NCI-H226 (cell line): Measurements from ENCODE around the gene EDNRB.
"Not testable (repeated sequence)": the region's sequence is repeated elsewhere in the genome, so short reads cannot be mapped to it uniquely, and the experiment has no call there.

Experiments used
- DNase-seq: peaks from one replicate; pipeline ENCODE4 v3.0.0-alpha.2; 2015

The EDNRB gene

DNA sequence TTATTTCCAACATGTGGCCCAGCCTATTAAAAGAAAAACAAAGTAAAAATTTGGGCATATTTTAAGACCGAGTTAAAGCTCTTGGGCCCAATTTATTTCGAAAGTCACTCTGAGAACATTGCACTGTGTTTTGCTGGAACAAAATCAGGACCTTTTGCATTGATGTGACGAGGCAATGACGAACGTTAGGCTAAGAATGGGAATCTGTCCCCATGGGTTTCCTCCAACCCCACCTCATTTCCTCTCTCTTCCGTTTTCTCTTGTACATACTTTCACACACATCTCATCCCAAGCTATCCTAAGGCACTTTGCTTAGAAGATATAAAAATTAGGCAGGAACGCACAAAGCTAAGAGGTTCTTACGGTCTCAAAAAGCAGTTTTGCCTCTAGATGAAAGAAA lies 22.1 kb downstream of the EDNRB start:
- DNase-seq: no peak

DNA sequence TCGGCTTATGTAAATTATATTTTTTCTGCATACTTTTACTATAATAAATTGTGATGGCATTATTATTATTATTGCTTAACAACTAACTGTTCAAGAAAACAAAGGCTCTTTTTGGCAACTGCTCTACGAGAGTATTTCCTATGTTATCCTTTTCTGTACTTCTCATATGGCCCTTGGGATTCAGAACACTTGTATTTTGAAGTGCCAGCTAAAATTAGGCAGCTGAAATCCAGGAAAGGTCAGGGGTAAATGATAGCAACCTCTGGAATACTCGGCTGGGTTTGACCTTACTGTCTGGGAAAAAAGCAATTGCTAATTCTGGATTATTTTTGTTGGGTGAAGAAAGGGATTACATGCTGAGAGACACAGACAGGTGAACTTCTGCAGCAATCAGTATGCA lies 23.9 kb downstream of the EDNRB start:
- no peak for DNase-seq

DNA sequence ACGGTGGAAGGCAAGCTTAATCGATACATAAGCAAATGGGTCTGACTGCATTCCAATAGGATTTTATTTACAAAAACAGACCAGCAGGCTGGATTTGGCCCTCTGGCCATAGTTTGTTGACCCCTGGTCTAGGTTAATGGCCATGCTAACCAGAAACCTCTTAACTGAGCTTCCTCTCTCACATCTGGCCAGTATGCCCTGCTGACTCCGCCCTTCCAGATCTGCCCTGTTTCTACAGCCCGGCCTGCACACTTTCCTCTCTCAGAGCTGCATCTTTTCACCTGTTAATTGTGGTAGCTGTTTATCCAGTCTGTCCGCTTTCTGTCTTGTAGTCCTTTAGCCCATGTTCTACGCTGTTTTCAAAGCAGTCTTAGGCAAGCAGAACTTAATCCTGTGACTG lies 25.6 kb downstream of the EDNRB start:
- DNase-seq: no peak

DNA sequence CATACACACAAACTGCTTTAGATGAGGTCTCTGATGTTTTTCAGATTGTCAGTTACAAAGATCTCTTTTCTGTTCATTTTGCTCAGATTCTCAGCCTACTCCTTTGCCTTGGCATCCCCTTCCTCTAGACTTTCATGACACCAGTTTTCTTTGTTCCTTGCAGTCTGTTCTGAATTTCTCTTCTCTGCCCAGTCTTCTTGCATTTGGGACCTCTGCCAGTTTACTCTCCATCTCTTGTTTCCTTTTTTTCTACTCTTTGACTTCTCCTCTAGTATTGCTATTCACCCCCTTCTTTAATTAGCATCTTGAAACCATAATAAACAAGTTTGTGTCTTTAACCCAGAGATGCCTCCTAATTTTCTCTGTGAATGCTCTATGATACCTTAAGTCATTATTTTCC lies 26.1 kb downstream of the EDNRB start:
- DNase-seq: no peak

DNA sequence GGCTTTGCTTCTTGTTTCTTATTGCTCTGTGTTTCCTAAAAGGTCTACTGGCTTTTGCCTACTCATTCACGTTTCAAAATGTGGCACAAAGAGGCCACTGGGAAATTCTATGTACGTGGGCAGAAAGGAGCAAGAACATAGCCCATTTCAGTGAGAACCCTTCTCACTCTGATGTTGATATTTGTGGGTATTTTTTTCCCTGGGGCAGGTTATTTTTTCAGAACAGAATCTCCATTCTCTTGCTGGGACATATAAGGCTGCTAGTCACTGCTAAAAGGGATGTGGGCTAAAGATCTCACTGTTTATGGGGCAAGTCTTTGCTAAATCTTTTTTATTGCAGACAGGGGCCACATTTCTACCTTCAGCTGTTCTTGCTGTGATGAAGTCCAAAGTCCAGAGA lies 27.1 kb downstream of the EDNRB start:
- no peak for DNase-seq

DNA sequence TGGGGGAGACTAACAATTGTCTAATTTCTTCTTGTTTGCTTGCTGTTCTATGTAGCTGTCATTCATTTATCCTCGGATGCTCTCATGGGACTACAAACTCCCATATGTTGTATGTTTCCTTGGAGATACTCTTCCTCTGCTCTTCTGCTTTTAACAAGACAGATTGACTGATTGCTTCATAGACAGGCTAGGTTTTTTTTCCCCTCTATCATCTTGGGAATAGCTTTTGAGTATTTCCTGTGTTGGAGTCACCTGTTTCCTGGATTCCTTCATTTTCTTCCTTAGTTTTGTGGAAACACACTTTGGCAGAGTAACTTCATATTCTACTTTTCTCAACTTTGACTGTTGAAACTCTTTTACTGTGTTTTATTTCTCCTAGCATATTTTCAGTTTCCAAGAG lies 27.6 kb downstream of the EDNRB start:
- no peak for DNase-seq

DNA sequence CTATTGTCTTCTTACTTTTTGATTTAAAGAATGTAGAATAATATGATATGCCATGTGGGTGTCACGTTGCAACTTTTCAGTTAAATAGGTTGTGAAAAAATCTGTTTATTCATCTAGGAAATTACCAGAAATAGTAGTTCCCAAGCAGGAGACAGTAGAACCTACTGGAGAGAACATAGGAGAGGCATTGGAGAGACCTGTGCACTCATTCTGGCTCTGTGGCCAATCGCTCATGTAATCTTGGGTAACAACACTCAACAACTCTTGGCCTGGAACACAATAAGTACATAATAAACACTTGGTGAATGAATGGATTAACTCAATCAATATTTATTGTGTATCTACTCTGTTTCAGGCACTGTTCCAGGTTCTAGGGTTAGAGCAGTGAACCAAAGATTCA lies 35.3 kb downstream of the EDNRB start:
- DNase-seq: no peak

DNA sequence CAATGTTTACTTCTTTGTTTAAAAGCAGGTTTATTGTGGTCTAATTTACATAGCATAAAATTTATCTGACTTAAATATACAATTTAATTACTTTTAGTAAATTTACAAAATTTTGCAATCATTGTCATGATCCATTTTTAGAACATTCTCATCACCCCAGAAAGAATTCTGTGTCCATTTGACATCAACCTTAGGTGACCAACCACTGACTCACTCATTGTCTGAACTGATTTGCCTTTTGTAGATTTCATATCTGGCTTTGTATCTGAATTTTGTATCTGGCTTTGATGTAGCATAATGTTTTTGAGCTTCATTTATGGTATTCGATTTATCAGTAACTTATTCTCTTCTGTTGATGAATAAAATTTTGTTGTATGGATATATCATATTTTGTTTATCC lies 40.4 kb downstream of the EDNRB start:
- DNase-seq: no peak

DNA sequence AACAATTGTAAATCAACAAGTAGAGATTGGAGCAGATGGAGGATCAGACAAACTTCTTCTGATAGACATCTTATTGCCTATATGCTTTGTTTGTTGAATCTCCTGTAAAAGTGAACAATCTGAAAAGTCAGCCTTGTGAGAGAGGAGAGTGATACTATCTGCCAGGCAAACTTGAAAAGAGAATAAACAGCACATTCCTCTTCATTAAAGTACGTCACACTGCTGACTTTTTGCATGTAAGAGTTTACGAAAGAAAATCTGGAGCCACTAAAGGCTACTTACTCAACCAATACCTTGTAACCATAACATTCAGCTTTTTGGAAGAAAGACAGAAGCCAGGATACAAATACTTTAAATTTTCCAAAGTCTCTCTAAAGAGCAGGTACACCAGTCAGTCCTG lies 42.5 kb downstream of the EDNRB start:
- DNase-seq: no peak

DNA sequence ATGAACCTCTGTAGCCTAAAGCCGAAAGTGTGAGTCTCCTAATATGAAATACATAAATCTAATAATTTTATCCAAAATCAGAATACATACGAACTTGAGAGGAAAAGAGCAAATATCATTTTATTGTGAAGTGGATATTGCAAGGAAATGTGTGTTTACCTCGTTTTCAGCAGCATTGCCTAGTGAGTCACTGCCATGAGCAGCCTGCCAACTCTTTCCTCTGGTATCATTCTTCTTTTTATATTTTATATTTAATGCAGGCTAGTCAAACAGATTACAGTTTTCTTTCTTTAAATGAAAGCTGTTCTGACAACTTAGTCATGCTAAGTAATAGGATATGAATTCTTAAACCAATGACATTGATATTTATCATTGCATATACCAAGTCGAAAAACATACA lies 44.2 kb downstream of the EDNRB start:
- DNase-seq: no peak

DNA sequence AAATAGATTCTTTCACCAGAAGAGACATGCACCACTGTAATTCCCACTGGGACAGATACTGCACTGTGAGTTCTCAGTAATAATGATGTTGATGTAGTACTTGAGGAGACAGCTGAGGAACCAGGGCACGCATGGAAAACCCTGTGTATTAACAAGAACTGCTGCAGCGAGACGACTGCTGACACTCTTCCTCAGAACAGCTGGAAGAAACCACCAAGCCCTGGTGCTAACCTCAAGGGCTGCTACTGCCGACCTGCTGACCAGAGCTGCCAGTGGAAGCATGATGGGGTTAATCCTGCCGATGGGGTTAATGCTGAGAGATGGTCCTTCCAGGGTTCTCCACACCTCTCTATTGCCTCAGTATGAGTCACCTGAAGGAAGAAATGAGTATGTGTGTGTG lies 45.6 kb downstream of the EDNRB start:
- no peak for DNase-seq

DNA sequence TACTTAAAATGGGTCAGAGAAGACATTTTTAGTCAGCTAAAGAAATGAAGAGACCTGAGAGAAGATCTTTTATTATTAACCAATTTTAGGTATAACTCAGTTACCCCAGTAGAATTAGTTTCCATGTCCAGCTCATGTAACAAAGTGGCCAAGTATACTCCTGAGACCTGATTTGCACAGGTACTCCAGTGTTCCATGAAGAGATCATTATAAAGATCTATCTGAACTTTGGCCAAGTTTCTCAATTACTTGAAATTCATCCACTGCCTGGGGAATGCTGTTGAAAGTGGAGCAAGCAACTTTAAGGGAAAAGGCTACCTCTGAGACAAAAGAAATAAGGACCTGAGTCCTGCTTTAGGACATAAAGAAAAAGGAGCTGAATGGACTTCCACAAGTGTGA lies 47.0 kb downstream of the EDNRB start:
- DNase-seq: no peak

DNA sequence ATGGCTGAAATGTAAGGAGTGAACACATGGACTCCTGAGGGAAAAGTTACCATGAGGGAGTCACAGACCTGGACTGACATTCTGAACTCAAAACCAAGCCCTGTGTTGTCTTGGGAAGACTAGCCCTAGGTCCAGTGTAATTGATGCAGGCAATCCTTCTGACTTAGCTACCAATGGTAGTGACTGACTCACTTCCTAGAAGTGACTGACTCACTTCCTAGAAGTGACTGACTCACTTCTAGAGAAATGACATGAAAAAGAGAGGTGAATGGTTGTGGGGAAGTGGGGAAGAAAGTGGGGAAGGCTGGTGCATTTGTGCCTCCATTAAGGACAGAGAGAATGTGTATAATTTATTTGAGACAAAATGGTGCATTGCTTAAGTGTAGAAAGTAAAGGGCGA lies 49.9 kb downstream of the EDNRB start:
- DNase-seq: no peak

DNA sequence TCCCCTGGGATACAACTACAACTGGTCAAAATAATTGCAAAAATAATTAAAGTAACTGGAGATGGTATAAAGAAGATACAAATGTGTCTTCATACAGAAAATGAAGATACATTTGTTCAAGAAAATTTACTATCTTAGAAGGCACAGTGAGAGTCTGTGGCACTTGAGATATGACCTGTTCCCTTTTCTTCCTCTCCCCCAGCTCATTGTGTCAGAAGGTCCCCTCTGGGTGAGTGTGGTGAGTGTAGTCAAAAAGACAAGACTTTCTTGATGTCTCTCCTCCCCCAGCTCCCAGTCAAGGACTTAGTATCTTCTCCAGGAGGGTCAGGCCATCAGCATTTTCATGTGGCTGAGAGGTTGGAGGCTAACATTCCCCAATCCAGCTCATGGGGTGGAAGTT lies 51.7 kb downstream of the EDNRB start:
- no peak for DNase-seq

DNA sequence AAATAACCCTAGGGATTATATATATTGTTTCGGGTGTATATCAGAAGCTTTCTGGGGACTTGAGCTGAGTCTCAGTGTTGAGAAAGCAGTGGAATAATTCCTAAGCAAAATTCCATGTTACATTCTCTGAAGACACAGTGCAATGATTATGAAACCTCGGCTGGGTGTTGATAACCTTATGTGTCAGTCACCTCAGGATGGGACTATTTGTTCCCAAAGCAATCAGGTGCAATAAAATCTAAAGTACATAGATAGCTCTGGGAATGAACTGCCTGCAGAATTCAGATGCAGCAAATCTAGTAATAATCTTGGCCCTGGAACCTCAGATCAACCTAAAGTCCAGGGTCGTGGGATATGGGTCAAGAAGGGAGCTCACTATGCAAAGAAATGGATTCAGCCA lies 53.0 kb downstream of the EDNRB start:
- DNase-seq: no peak

DNA sequence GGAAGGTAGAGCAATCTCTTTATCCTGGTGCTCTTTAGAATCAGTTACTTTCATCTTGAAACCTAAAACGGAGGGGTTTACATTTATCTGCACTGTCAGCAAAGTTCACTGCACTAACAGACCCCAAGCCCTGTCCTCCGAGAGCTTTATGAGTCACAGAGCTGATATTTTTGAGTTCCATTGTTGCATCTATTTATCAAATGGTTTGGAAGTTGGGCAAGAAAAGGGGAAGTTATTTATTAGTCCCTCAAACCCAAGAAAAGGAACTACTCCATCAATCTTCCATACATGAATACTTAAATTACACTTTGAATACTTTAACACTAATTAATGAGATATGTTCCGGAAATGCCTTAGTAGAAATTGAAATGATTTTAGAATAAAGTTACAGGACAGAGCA lies 55.5 kb downstream of the EDNRB start:
- DNase-seq: no peak

DNA sequence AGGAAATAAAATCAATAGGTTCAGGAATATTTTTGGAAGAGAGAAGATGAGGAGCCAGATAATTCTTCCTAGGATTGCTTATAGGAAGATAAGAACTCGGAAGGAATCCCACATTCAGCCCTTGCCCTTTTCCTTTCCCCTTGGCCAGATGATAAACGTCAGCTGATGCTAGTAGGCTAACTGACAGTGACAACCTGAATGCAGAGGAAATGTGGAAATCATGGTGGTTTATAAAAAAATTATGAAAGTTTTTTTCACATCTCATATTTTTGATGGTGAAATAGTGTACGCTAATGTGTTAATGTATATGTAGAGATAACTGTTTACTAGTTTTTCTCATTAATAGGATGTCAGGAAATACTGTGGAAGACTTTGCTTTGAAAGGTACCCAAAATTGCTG lies 56.9 kb downstream of the EDNRB start:
- no peak for DNase-seq

DNA sequence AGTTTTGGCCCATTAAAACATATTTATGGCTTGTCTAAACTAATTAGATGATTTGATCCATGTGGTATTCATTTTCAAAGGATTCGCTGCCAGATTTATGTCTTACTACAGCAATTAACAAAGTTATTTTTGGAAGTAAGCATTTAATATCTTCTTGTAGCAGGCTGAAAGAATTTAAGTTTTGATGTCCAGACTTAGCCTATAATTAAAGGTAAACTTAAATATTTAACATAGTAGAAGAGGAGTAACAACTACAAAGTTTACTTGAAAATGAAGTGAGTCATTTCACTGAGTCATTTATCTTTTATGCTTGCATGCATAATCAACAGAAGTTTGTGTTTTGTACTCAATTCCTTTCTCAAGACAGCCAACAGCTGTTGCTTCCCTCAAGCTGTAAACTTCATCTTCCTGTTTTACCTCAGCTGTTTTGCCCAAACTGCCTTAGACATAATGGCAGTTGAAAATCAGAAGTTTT lies 58.1 kb downstream of the EDNRB start:
- DNase-seq: no peak

DNA sequence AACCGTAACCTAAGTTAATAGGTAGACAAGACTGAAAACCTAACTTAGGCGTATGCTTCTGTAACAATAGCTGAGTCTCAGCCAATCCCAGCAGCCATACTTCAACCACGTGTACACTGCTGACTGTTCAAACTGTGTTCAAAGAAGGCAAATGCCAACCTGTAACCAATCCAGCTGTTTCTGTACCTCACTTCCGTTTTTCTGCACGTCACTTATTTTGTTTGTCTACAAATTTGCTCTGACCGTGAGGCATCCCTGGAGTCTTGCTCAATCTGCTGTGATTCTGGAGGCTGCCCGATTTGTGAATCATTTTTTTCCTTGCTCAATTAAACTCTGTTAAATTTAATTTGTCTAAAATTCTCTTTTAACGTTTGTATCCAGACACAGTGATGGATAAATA lies 59.2 kb downstream of the EDNRB start:
- no peak for DNase-seq

DNA sequence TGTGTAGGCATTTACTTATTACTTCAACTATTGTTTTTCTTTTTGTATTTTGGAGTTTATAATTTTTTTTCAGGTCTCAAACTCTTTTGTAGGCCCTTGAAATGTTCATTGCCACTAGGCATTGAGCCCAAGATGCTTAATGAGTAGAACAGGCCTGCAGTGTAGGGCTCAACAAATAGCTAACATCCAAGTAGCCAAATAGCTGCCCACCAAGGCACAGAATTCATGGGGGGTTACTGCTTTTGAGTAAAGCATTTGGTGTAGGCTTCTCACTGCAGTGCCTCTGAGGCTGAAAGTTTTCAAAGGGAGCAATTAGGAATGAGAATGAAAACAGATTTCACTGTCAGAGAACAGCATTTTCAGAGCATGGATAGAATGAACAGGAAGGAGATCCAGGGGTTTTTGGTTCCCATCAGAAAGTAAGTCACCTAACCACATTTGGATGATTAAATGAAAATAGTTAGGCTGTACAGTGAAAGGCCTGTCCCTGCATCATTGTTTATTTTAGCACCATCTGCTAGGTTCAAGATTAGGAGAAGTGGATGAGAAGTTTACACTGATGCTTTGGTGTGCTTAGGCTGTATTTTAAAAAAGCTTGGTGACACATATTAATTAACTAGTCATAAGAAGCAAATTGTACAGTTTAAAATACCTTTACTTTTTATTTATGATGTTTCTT lies 61.0 kb downstream of the EDNRB start:
- no peak for DNase-seq

DNA sequence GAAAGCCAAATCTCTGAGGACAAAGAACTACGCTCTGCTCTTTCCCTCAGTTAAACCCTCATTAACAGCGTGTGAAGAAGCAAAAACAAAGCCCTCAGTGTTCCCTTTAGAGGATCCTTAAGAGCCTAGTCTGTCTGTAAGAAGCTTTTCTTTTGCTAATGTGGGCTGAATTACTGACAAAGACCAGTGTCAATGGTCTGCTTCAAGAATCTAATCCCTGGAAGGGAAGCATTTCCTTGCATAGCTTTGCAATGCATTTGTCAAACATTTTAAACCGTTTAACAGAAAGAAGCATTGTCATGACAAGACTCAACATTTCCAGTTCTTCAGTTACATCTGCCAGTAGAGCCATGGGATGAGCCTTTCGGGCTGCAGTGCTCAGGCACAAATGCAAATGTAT lies 64.9 kb downstream of the EDNRB start:
- DNase-seq: no peak

DNA sequence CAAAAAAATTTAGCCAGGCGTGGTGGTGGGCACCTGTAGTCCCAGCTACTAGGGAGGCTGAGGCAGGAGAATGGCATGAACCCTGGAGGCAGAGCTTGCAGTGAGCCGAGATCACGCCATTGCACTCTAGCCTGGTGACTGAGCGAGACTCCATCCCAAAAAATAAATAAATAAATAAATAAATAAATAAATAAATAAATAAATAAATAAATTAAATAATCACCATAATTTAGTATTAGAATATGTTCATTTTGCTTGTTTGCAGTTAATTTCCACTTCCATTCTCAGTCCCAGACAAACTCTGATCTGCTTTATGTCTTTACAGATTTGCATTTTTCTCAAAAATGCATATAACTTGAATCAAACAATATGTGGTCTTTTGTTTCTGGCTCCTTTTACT lies 70.6 kb downstream of the EDNRB start:
- not testable (repeated sequence) for DNase-seq

DNA sequence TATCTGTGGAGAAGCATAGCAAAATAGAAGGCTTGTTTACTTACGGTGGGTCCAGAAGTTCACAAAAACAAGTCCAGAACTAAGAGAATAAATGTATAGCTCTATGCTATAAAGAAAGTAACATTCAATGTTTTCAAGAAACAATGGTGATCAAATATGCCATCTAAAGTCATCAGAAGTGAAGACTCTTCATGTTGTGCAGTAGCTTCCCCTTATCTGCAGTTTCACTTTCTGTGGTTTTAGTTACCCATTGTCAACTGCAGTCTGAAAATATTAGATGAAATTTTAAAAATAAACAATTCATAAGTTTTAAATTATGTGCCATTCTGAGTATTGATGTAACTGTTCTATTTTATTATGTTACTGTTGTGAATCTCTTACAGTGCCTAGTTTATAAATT lies 72.5 kb downstream of the EDNRB start:
- DNase-seq: no peak
